ENCODE measurements around the gene EFCAB11.

DNA sequence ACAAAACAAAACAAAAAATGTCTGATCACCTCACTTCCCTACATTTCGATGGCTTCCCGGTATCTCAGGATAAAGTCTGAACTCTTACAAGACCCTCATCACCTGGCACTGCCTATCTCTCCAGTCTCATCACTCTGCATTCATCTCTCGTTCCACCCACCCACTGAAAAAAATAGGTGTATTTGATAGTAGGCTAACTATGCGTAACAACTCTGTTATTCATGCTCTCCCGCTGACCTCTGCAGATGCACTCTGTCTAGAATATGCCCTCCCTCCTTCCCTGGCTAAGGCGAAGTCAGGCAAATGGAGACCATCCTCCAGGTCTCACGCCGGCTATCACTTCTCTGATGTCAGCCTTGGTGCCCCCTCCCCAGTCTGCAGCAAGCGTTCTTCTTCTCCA lies 44.9 kb downstream of the EFCAB11 start:
- TF ChIP-seq, protein P1, sequence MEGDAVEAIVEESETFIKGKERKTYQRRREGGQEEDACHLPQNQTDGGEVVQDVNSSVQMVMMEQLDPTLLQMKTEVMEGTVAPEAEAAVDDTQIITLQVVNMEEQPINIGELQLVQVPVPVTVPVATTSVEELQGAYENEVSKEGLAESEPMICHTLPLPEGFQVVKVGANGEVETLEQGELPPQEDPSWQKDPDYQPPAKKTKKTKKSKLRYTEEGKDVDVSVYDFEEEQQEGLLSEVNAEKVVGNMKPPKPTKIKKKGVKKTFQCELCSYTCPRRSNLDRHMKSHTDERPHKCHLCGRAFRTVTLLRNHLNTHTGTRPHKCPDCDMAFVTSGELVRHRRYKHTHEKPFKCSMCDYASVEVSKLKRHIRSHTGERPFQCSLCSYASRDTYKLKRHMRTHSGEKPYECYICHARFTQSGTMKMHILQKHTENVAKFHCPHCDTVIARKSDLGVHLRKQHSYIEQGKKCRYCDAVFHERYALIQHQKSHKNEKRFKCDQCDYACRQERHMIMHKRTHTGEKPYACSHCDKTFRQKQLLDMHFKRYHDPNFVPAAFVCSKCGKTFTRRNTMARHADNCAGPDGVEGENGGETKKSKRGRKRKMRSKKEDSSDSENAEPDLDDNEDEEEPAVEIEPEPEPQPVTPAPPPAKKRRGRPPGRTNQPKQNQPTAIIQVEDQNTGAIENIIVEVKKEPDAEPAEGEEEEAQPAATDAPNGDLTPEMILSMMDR (IDR thresholded peaks at IDR 0.05; ENCODE audit: poor library complexity) = no peak
- TF ChIP-seq EZH2 (IDR thresholded peaks at IDR 0.05; ENCODE audit: borderline replicate concordance) (no peak), EZH2phosphoT487 (IDR thresholded peaks at IDR 0.05; ENCODE audit: low read depth, severe bottlenecking, unreplicated experiment) (no peak)

Data from hepatocyte (in vitro differentiated cells).